ENCODE data around the gene COL18A1.

The COL18A1 gene

DNA sequence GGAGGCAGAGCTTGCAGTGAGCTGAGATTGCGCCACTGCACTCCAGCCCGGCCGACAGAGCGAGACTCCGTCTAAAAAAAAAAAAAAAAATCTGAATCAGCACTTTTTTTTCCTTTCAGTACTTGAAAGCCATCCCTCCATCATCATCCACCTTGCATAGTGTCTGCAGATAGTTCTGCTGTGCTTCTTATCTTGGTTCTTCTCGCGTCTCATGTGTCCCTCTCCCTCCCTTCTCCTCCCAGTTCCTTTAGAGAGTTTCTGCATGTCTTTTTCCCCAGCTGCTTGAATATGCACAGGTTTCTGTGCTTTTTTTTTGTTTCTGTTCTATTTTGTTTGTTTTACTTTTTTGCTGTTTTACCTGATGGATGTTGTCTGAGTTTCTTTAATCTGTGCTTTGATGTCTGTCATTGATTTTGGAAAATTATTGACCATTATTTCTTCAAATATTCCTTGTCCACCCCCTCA is 3.9 kb upstream of the COL18A1 start:
- TF ChIP-seq CTBP1 (IDR thresholded peaks at IDR 0.05; ENCODE audit: borderline replicate concordance) (no peak), ARNT (IDR thresholded peaks at IDR 0.05) (no peak), FOXA1 (IDR thresholded peaks at IDR 0.05) (no peak), NFRKB (IDR thresholded peaks at IDR 0.05) (no peak), ELF4 (IDR thresholded peaks at IDR 0.05) (no peak), SP1 (IDR thresholded peaks at IDR 0.05) (no peak), L3MBTL2 (conservative IDR thresholded peaks at IDR 0.05) (no peak), SUZ12 (IDR thresholded peaks at IDR 0.05) (no peak), LEF1 (IDR thresholded peaks at IDR 0.05; ENCODE audit: borderline replicate concordance) (no peak), TARDBP (IDR thresholded peaks at IDR 0.05) (no peak), HDGF (IDR thresholded peaks at IDR 0.05; ENCODE audit: borderline replicate concordance) (no peak), FOXM1 (IDR thresholded peaks at IDR 0.05; ENCODE audit: borderline replicate concordance) (no peak), ZNF384 (IDR thresholded peaks at IDR 0.05) (no peak), BHLHE40 (IDR thresholded peaks at IDR 0.05; ENCODE audit: borderline replicate concordance) (no peak), FOXK2 (IDR thresholded peaks at IDR 0.05) (no peak)
- TF ChIP-seq, protein P1, sequence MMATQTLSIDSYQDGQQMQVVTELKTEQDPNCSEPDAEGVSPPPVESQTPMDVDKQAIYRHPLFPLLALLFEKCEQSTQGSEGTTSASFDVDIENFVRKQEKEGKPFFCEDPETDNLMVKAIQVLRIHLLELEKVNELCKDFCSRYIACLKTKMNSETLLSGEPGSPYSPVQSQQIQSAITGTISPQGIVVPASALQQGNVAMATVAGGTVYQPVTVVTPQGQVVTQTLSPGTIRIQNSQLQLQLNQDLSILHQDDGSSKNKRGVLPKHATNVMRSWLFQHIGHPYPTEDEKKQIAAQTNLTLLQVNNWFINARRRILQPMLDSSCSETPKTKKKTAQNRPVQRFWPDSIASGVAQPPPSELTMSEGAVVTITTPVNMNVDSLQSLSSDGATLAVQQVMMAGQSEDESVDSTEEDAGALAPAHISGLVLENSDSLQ (IDR thresholded peaks at IDR 0.05) = no peak
- ChIA-PET POLR2A (no interaction called here), CTCF (interaction anchor here (1.6 kb wide), 1 partner anchor 14 kb away, joined by 4 read pairs; no protein-coding TSS in a partner anchor)
- DNase-seq (ENCODE audit: extremely low spot score) = no peak

DNA sequence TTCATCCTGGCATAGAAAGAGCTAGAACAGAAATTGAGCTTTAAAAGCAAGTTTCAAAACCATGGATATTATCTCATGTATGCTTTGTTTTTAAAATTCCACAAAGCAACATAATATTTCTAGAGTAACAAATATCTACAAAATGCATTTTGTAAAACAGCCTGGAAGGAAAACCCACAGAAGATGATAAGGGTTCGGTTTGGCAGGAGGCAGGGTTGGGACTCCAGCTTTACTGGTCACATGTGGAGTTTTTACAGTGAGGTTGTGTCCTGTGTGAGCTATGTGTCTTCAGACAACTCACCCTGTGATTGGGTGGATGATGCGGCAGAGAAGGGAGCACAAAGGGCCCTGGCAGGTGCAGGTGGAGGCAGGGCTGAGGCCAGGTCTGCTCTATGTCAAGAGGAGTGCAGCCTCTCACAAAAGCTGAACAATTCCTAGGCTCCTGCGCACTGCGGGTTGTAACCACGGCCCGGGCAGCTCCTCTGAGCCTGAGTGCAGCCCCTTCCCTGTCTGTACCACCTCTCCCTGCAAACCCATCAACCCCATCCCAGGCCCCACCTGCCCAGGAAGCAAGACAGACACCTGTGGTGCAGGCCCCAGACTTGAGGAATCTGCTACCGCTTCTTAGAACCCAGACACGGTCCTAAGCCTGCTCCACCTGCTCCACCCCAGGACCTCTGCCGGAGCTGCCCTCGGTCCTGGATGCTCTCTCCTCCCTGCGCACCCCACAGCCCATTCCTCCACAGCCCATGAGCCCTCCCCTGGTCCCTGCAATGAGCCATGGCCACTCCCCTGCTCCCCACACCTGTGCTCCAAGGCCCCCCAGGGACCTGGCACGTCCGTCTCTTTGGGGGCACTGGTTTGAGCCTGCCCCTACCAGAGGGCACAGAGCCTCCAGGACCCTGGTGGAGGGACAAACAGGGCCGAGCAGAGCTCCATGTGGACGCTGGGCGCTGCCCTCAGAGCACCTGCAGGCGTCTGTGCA is 2.8 kb upstream of the COL18A1 start:
- TF ChIP-seq, protein P1 (IDR thresholded peaks at IDR 0.05) = no peak
- no peak for TF ChIP-seq HDGF (IDR thresholded peaks at IDR 0.05; ENCODE audit: borderline replicate concordance)
- TF ChIP-seq SUZ12 (IDR thresholded peaks at IDR 0.05) = no peak
- no peak for TF ChIP-seq ZNF384 (IDR thresholded peaks at IDR 0.05)
- no peak for TF ChIP-seq FOXA1 (IDR thresholded peaks at IDR 0.05)
- TF ChIP-seq NFRKB (IDR thresholded peaks at IDR 0.05) = no peak
- TF ChIP-seq BHLHE40 (IDR thresholded peaks at IDR 0.05; ENCODE audit: borderline replicate concordance) = no peak
- no peak for TF ChIP-seq ELF4 (IDR thresholded peaks at IDR 0.05)
- TF ChIP-seq LEF1 (IDR thresholded peaks at IDR 0.05; ENCODE audit: borderline replicate concordance) = no peak
- TF ChIP-seq L3MBTL2 (conservative IDR thresholded peaks at IDR 0.05) = no peak
- TF ChIP-seq TARDBP (IDR thresholded peaks at IDR 0.05) = no peak
- no peak for TF ChIP-seq ARNT (IDR thresholded peaks at IDR 0.05)
- no peak for TF ChIP-seq SP1 (IDR thresholded peaks at IDR 0.05)
- no peak for TF ChIP-seq FOXK2 (IDR thresholded peaks at IDR 0.05)
- CTCF ChIA-PET = interaction anchor here (1.6 kb wide), 1 partner anchor 15 kb away, joined by 4 read pairs; no protein-coding TSS in a partner anchor
- DNase-seq (ENCODE audit: extremely low spot score) = no peak
- POLR2A ChIA-PET = no interaction called here

DNA sequence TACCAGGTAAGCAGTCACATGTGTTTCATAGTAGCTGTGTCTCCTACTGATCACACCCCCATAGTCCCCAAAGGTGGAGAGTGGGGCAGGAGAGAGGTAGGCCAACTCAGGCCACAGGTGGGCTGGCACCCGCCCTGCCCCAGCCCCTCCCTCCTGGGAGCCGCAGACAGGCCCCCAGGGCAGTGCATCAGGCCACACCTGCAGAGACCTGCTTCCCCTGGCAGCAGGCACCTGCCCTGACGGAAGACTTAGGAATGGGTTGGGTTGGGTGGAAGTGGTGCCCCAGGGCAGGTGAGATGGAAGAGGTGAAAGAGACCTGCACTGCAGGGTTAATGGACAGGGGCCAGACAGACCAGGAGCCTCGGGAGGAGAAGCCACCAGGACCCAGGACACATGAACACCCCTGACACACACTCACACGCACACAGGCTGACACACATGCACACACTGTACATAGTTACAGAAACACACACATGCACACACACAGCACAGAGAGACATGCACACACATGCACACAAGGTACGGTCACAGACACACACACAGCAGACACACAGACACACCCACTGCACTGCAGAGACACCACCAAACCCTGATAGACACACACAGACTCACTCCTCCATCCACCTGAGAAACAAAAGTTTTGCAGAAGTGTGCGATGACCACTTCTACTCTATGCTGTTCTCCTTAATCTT is 1.7 kb upstream of the COL18A1 start:
- no peak for DNase-seq (ENCODE audit: extremely low spot score)
- CTCF ChIA-PET = no interaction called here
- POLR2A ChIA-PET = no interaction called here
- TF ChIP-seq BHLHE40 (IDR thresholded peaks at IDR 0.05; ENCODE audit: borderline replicate concordance) (no peak), LEF1 (IDR thresholded peaks at IDR 0.05; ENCODE audit: borderline replicate concordance) (no peak), ZNF384 (IDR thresholded peaks at IDR 0.05) (no peak), FOXM1 (IDR thresholded peaks at IDR 0.05; ENCODE audit: borderline replicate concordance) (no peak), L3MBTL2 (conservative IDR thresholded peaks at IDR 0.05) (no peak), NFRKB (IDR thresholded peaks at IDR 0.05) (no peak), FOXA1 (IDR thresholded peaks at IDR 0.05) (no peak), ELF4 (IDR thresholded peaks at IDR 0.05) (no peak), TARDBP (IDR thresholded peaks at IDR 0.05) (no peak), HDGF (IDR thresholded peaks at IDR 0.05; ENCODE audit: borderline replicate concordance) (no peak), FOXK2 (IDR thresholded peaks at IDR 0.05) (no peak), SP1 (IDR thresholded peaks at IDR 0.05) (no peak), SUZ12 (IDR thresholded peaks at IDR 0.05) (no peak), CTBP1 (IDR thresholded peaks at IDR 0.05; ENCODE audit: borderline replicate concordance) (no peak)
- TF ChIP-seq, protein P1 (IDR thresholded peaks at IDR 0.05) = no peak

DNA sequence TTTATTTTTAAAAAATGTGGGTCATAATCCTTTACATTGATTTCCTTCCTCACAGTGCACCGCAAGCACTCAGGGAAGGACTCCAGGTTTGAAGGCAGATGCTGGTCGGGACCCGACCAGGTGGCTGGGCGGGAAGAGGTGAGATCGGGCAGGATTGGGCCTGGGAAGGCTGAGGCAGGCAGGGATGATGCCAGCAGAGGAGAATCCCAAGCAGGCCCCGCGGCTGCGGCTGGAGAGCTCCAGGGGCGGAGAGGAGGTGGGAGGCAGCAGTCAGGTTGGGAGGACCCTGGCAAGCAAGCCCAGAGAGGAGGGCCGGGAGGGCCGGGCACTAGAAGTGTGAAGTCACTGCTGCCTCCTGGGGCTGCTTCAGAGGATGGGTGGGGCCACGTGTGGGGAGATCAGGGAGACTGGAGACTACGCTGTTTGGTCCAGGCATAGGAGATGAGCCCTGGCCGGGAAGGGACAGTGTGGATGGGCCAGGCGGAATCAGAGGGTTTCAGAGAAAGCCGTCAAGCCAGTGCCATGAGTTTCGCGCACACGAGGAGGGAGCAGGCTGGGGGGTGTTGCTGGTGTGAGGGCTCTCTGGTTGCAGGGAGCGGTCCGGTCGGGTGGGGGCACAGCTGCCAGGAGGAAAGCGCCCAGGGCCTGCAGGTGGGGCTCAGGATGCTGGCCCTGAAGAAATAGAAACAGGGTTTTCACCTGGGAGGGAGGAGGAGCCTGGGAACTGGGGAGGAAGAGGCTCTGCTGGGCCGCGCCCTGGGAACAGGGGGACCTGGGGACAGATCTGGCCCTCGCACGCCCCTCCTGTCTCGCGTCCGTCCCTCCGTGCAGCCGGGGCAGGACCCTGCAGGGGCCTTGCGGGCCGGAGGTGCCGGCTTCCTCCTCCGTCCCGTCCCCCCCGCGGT is 888 bp upstream of the COL18A1 start:
- ChIA-PET POLR2A (no interaction called here), CTCF (no interaction called here)
- TF ChIP-seq ZNF384 (IDR thresholded peaks at IDR 0.05) (no peak), FOXA1 (IDR thresholded peaks at IDR 0.05) (no peak), ELF4 (IDR thresholded peaks at IDR 0.05) (no peak), ARNT (IDR thresholded peaks at IDR 0.05) (no peak), HDGF (IDR thresholded peaks at IDR 0.05; ENCODE audit: borderline replicate concordance) (no peak), FOXK2 (IDR thresholded peaks at IDR 0.05) (no peak), SUZ12 (IDR thresholded peaks at IDR 0.05) (no peak), L3MBTL2 (conservative IDR thresholded peaks at IDR 0.05) (no peak), FOXM1 (IDR thresholded peaks at IDR 0.05; ENCODE audit: borderline replicate concordance) (no peak), LEF1 (IDR thresholded peaks at IDR 0.05; ENCODE audit: borderline replicate concordance) (no peak), NFRKB (IDR thresholded peaks at IDR 0.05) (no peak), BHLHE40 (IDR thresholded peaks at IDR 0.05; ENCODE audit: borderline replicate concordance) (no peak), CTBP1 (IDR thresholded peaks at IDR 0.05; ENCODE audit: borderline replicate concordance) (no peak), TARDBP (IDR thresholded peaks at IDR 0.05) (no peak), SP1 (IDR thresholded peaks at IDR 0.05) (no peak)
- TF ChIP-seq, protein P1 (IDR thresholded peaks at IDR 0.05) = no peak
- peak; percentile 31 for DNase-seq (ENCODE audit: extremely low spot score)

Measured in HEK293T (cell line).